DMS 273 treated with DMSO at 0.1 percent for 48 hours (cell line): ENCODE results near the gene CORO2B.

Source experiments
- DNase-seq: peaks from one replicate; lab custom pipeline; 2025; lab: John Stamatoyannopoulos, UW

Gene CORO2B, protein sequence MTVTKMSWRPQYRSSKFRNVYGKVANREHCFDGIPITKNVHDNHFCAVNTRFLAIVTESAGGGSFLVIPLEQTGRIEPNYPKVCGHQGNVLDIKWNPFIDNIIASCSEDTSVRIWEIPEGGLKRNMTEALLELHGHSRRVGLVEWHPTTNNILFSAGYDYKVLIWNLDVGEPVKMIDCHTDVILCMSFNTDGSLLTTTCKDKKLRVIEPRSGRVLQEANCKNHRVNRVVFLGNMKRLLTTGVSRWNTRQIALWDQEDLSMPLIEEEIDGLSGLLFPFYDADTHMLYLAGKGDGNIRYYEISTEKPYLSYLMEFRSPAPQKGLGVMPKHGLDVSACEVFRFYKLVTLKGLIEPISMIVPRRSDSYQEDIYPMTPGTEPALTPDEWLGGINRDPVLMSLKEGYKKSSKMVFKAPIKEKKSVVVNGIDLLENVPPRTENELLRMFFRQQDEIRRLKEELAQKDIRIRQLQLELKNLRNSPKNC

DNA sequence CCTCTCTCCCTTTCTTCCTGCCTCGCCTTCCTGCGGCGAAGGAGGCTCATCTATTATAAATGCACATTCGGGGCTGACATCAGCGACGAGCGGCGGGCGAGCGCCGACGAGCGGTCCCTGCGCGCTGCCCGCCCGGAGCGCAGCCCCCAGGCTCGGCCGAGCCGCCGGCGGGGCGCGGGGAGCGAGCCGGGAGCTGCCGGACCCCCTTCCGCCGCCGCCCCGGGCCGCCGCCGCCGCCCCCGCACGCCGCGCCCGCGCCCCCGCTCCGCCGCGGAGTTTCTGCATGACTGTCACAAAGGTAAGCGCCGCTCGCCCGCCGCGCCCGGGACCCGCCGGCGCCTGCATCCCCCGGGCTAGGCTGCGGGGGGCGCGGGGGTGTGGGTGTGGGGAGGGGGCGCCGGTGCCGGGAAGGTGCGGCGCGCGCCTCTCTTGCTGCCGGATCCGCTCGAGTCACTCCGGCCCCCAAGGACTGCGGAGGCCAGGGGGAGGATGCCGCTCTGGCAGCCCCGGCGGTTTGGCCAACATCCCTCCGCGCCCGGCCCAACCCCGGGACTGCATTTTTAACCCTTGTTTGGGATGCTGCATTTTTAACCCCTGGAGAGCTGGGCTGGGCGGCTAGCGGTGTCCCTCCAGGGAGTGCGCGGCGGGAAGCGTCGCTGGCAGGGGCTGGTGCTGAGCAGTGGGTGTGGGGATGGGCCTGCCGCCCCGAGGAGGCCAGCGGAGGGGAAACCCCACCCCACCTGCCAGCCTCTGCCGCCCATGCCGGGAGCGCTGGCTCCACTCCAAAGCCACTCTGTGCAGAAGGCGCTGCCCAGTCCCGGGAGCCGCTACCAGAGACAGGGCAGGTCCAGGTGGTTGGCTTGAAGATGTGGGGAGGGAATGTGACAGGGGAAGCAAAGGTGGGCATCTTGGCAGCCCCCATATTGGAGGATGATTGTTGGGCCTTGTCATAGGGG lies at the start of gene CORO2B:
TSS of gene CORO2B (plus strand) at position 14 of the 956 bp plus-strand sequence. CDS start at position 284, 270 bp downstream.
- peak; percentile 54 for DNase-seq

DNA sequence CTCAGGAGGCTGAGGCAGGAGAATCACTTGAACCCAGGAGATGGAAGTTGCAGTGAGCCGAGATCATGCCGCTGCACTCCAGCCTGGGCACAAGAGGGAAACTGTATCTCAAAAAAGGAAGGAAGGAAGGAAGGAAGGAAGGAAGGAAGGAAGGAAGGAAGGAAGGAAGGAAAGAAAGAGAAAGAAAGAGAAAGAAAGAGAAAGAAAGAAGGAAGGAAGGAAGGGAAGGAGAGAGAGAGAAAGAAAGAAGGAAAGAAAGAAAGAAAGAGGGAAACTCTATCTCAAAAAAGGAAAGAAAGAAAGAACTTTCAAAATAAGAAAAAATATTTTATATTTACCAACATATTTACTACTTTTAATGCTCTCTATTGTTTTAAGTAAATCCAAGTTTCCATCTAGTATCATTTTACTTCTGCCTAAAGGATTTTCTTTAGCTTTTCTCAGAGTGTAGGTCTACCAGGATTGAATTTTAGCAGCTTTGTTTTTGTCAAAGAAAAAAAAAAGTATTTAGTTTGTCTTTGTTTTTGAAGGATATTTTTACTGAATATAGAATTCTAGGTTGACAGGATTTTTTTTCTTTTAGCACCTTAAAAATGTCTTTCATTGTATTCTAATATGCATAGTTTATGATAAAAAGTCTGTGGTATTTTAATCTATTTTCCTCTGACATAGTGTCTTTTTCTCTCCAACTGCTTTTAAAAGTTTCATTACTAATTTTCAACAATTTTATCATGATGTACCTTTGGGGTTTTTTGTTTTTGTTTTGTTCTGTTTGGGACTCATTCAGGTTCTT lies 47.2 kb upstream of the CORO2B start:
- no peak for DNase-seq

DNA sequence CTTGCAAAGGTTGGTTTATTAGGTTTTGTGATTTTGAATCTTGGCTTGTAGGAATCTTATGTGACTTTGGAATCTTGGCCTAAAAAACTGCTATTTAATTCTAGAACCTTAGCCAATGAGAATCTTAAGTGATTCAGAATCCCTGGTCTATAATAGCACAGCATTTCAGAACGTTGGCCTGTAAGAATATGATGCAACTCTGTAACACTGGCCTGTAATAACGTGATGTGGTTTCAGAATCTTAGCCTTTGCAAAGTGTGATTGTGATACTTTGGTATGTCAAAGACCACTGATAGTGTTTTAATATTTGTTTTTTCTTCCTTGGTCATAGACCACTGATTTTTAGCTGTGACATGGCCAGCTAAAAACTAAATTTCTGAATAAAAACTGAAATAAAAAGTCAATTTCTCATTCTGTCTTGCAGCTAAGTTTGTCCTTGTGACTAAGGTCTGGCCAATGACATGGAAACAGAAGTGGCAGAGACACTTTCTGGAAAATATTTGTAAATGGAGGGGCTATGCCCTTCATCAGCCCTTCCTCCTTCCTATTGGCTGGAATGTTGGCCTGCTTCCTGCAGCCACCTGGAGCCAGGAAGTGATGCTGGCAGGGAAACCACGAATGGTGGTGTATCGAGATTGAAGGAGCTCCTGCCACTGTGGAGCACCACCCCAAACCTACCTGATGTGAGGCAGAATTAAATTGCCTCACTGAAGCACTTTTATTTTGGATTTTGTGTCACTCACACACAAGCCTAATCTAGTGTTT lies 42.3 kb upstream of the CORO2B start:
- no peak for DNase-seq

DNA sequence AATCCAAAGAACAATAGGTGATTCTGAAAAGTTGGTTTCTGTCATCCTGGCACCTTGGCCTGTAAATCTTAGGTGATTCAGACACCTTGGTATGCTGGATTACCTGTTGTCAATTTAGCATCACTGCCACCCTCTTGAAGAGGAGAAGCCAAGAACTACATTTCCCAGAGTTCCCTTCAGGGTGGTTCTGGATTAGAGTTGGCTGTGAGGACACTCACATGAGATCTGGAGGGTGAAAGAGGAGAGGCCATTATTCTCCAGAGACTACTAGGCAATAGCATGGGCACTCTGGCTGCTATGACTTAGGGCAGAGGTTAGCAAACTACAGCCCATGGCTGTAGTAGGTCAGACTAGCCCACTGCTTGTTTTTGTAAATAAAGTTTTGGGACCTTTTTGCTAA lies 41.7 kb upstream of the CORO2B start:
- DNase-seq: no peak

DNA sequence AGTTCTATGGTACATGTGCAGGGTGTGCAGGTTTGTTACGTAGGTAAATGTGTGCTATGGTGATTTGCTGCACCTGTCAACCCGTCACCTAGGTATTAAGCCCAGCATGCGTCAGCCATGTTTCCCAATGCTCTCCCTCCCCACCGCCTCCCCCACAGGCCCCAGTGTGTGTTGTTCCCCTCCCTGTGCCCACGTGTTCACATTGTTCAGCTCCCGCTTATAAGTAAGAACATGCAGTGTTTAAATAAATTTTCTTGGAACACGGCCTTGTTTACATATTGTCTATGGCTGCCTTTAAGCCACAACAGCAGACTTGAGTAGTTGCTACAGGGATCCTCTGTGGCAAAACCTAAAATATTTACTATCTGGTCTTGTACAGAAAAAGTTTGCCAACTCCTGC lies 41.3 kb upstream of the CORO2B start:
- no peak for DNase-seq

DNA sequence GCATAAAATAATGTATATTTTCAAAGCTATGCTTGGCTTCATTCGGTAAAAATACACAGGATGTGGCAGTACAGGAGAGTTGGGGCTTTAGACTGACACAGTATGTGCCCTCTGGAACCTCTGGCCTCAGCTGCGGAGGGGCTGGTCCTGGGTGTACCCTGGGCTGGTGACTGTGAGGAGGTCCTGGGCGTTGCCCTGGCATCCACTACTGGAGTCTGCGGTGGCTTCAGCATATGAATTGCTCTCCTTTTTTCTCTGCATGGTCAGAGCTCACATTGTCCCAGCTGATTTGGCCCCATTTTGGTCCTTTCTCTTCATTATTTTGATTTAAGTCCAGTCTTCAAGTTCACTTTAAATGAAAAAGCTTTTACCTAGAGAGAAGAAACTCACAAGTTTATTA lies 40.5 kb upstream of the CORO2B start:
- no peak for DNase-seq

DNA sequence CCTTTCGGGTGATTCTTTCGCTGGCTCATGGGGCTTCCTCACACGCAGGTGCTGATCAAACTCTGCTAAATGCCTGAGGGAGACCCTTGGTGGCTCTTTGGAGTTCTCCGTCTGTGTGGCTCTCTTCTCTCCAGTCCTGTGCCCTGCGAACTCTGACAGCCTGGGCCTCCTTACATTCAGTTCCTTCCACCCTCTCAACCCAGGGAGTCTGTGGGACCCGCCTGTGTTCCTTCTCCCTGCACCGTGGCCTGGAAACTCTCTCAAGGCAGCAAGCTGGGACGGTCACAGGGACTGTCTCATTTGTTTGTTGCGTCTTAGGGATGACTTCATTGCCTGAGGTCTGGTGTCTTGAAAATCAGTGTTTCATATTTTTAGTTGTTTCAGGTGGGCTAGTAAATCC lies 37.0 kb upstream of the CORO2B start:
- DNase-seq: no peak

DNA sequence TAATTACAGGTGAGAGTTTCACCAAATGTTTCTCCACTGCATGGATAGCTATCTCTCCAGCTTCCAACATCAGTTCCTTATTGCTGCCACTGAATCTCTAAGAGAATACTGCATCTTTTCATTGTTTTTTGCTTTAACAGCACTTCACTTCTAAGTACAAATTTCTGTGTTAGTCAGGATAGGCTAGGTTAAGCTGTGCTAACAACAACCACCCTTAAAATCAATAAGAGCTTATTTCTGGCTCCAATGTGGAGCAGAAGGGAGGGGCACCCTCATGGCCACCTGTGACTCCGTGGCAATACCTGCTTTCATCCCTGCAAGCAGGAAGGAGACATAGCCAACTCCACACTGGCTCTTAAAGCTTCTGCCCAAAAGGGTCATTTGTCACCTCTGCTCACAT lies 36.4 kb upstream of the CORO2B start:
- no peak for DNase-seq

DNA sequence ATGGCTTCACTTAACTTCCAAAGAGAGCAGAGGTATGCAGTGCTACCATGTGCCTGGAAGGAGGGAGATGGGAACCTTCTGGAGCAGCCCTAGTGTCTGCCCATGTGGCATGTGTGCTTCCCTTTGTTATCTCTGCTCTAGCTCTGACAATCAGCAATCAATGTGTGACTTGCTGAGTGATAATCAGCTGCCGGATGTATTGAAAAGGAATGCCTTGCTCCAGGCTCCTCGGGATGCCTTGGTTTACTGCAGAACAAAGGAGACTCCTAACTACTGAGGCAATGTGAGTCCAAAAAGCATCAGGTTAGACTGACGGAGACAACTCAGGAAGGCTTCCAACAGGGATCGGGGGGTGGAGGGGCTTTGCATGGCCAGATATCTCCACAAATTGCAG lies 36.0 kb upstream of the CORO2B start:
- no peak for DNase-seq

DNA sequence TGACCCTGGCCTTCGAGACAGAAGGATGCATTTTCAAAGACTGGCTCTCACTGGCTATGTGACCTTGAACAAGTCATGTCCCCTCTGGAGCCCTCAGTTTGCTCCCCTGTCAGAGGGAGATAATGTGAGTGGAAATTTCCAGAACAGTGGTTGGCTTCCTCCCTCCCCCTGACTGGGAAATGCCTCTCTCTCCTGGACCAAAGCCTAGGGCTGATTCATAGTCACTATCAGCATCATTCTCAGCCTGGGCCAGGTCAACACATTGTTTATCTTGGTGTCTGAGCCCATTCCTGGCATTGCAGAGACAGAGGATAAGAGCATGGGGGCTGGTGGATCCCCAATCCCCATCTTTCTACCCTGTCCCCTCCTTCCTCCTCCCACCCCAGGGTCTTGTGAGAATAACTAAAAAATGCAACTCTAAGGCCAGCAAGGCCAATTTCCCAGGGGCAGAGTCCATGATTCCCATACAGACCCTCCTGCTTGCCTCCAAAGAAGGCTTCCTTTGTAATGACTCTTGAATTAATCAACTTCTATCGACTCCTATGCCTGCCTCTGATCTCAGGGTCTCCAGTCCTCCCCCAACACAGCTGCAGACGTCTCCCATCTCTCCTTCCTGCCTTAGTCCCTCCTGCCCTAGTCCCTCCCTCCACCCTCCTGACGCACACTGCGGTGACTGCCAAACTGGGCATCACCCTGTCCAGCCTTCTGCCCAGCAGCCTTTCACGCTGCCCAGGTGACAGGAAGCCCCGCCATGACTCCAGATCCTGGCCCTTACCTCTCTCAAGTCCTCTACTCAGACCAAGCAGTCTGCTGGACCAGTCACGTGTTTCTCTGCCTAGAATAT lies 35.4 kb upstream of the CORO2B start:
- no peak for DNase-seq

DNA sequence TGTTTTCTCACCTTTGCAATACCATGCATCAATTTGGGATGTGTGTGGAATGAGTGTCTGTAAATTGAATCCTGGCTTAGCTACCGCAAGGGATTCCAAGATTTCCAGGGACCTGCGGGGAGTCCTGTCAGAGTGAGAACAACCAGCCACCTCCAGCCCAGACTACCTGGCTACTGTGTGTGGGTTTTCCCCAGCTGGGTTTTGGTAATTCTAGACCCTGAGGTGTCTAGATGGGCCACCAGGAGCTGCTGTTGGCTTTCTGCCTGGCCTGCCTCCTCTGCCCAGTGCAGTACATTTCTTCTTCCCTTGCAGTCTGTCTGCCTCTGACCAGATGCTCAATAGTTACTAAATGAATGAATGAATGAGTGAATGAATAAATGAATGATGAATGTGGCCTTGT lies 32.5 kb upstream of the CORO2B start:
- no peak for DNase-seq

DNA sequence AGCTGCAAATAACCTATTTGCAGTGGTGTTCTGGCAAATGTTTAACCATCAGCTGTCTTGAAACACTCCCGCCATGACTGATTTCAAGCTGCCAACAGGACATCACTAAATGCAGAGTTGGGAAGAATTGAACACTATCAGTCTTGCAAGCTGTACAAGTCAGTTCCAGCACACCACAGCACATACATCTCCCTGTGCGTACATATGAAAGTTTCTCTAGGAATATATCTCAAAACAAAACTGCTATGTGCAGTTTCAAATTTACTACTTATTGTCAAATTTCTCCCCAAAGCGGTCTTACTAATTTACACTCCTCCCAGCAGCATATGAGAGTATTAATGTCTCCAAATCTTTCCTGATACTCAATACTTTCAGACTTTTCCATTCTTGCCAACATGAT lies 30.4 kb upstream of the CORO2B start:
- no peak for DNase-seq

DNA sequence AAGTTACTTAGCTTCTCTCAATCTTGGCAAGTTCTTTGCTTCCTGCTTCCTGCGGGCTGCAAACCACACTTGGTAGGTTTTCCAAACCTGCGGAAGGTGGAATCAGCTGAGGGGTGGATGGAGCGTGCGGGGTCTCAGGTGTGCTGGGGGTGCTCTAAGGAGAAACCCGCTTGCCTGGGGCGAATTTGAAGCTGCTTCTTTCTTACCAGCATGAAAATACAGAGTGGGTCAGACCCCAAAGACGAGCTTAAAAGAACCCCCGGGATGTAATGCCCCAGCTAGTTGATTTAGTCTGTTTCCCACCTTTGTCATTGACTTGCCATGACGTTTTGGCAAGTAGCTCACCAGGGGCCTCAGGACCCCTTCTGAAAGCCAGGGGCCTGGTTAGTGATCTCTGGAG lies 28.8 kb upstream of the CORO2B start:
- DNase-seq: no peak

DNA sequence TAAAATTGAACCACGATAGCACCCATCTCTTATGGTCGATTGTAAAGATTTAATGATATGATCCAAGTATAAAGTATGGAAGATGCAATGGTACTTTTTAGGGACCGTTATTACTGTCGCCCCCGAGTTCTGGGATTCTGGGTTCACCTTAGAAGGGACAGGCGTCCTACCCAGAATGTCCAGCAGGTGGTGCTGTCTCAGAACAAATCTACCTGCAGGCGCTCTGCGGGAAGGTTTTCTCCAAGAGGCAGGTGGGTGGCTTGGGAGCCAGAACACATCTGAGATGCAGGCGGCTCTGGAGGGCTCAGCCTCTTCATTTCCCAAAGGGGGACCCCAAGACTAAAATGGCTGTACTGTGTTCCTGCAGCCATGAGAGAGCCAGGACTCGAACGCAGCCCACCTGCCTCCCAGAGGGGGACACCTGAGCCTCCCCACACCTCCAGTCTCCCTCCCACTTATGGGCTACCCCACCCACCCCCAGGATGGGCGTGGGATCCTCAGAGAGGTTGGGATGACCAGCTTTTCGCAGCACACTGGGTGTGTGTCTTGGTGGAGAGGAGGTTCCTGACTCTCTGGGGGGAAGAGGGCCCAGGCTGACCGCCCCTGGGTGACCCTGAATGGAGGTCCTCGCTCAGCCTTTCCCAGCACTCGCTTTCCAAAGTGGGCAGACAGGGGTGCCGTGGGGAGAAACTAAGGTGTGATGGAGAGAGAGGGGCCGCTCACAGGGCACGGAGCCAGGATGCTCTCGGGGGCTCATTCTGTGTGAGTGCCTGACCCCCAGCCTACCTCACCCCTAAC lies 28.1 kb upstream of the CORO2B start:
- no peak for DNase-seq

DNA sequence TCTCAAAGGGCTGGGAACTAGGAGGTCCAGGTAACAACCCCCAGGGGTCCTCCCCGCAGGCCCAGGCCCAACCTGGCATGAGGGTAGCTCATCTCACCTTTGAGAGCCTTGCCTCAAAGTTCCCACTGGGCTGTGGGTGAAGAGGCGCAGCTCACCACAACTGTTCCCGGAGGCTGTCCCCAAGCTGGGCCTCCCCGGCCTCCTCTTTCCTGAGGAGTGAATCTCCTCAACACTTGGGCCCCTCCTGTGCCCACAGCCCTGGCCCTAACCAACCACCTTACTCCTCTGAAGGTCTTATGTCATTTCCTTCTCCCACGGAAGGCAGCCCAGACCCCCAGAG lies 27.5 kb upstream of the CORO2B start:
- DNase-seq: no peak

DNA sequence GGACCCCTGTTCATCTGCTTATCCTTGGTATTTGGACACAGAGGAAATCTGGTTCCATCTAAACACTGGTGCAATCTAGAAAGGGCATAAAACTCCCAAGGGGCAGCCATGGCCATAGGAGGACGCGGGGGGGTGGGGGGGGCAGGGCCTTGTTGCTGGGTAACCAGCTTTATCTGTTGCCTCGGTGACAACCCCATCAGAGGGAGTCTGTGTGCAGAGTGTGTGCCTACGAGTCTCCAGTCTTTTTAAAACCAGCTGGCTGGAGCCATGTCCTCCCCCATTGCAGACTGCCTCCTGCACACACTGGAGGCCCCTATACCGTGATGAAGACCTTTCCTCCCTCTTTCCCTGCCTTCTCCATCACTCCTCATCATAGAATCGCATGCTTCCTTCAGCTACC lies 26.4 kb upstream of the CORO2B start:
- DNase-seq: no peak

DNA sequence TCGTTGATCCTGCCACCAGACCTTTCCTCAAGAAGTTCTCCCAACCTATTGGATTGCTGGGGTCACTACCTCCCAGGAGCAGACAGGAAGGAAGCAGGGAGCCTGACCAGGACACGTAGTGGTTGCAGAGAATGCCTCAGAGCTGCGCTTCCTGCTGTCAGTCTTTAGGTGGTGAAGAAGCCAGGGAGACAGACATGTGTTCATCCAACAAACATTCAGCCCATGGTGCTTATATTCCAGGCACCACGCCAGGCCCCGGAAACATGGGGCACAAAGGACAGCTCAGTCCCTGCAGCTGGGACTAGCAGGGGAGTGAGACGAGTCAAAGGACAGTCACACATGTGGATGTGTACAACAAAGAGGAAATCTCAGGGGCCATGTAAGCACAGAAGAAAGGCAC lies 26.0 kb upstream of the CORO2B start:
- DNase-seq: no peak

DNA sequence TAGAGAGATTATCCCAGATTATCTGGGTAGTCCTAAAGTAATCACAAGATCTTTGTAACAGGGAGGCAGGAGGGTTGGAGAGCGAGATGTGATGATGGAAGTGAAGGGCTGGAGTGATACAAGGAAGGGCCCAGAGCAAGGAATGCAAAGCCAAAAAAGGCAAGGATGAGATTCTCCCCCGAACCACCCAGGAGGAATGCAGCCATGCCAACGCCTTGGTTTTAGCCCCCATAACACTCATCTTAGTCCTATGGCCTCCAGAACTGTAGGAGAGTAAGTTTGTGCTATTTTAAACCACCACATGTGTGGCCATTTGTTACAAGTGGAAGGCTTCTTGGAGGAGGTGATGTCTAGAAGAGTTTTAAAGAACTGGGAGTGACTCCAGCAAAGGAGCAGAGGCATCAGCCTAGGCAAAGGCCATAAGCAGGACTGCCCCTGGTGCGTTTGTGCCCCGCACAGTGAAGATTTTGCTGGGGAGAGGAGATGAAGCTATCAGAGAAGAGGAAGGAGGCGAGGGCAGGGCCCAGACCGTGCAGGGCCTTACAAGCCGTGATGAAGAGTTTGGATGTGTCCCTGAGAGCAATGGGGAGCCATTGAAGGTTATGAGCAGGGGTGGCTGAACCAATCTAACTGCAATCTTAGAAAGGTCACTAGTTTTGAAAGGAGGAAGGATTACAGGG lies 25.3 kb upstream of the CORO2B start:
- DNase-seq: no peak
